ENCODE data around the gene BACH2.
"Not testable (repeated sequence)": the region's sequence is repeated elsewhere in the genome, so short reads cannot be mapped to it uniquely, and the experiment has no call there.

Gene BACH2

GRCh38 chr6:90296341-90297114 is at the start of gene BACH2:
Gene BACH2, minus strand, starts transcription at chr6:90296843. Its CDS starts 287,999 bp downstream, at chr6:90008844.
- peak; percentile 90 for DNase-seq

GRCh38 chr6:90343576-90343975 is 46.9 kb upstream of the BACH2 start:
- no peak for DNase-seq

- DNase-seq, result no peak
Observed at GRCh38 chr6:90338409-90338808, 41.8 kb upstream of the BACH2 start.

GRCh38 chr6:90336388-90336947 is 39.8 kb upstream of the BACH2 start:
- DNase-seq, result no peak

GRCh38 chr6:90333928-90334327 is 37.3 kb upstream of the BACH2 start:
- DNase-seq, result no peak

GRCh38 chr6:90332978-90333543 is 36.4 kb upstream of the BACH2 start:
- not testable (repeated sequence) for DNase-seq

- DNase-seq, result no peak
Observed at GRCh38 chr6:90329386-90330077, 32.9 kb upstream of the BACH2 start.

- no peak for DNase-seq
Observed at GRCh38 chr6:90328004-90328403, 31.4 kb upstream of the BACH2 start.

GRCh38 chr6:90326404-90327057 is 29.9 kb upstream of the BACH2 start:
- no peak for DNase-seq

GRCh38 chr6:90323706-90324105 is 27.1 kb upstream of the BACH2 start:
- DNase-seq, result no peak

- DNase-seq, result no peak
Observed at GRCh38 chr6:90322976-90323474, 26.4 kb upstream of the BACH2 start.

- no peak for DNase-seq
Observed at GRCh38 chr6:90319979-90320685, 23.5 kb upstream of the BACH2 start.

GRCh38 chr6:90319044-90319443 is 22.4 kb upstream of the BACH2 start:
- DNase-seq, result peak; percentile 49

- no peak for DNase-seq
Observed at GRCh38 chr6:90315986-90316385, 19.3 kb upstream of the BACH2 start.

- no peak for DNase-seq
Observed at GRCh38 chr6:90315354-90315950, 18.8 kb upstream of the BACH2 start.

GRCh38 chr6:90314514-90314913 is 17.9 kb upstream of the BACH2 start:
- DNase-seq, result no peak

GRCh38 chr6:90311569-90311968 is 14.9 kb upstream of the BACH2 start:
- DNase-seq, result no peak

GRCh38 chr6:90305800-90306448 is 9.3 kb upstream of the BACH2 start:
- no peak for DNase-seq

- no peak for DNase-seq
Observed at GRCh38 chr6:90304308-90304707, 7.7 kb upstream of the BACH2 start.

GRCh38 chr6:90303039-90303438 is 6.4 kb upstream of the BACH2 start:
- no peak for DNase-seq

- DNase-seq, result no peak
Observed at GRCh38 chr6:90302320-90302719, 5.7 kb upstream of the BACH2 start.
